ENCODE results near the gene SLC25A42.

The SLC25A42 gene

DNA sequence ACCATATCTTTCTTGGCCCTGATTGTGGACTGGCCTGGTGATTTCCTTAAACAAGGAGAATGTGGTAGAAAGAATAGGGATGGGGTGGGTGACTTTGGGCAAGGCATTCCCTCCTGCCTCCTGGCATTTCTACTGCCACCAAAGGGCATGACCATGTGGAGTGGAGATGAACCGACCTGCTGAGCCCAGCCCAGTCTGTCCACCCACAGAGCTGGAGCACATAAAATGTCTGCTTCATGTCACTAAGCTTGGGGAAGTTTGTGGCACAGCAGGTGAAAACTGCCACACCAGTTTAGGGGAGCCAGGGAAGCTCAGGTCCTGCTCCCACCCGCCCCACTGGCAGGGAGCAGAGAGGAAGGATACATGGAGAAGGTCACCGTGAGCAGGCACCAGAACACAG is 68.2 kb downstream of the SLC25A42 start:
- Histone ChIP-seq H3K27ac (ENCODE audit: low read length) (no peak overlapping the region), H3K9me3 (replicated peaks; ENCODE audit: insufficient read depth, low read length) (no peaks in the 10 kb centered on the region), H3K79me2 (ENCODE audit: low read length) (peaks cover 1% of the 10 kb centered on the region), H3K4me3 (ENCODE audit: low read length) (no peak overlapping the region), H3K27me3 (replicated peaks; ENCODE audit: insufficient read depth, low read length) (no peaks in the 10 kb centered on the region), H3K9ac (ENCODE audit: low read length) (no peak overlapping the region), H4K20me1 (ENCODE audit: insufficient read depth, low read length) (no peaks in the 10 kb centered on the region), H3K4me2 (ENCODE audit: low read depth, low read length) (no peak overlapping the region), H3F3A (ENCODE audit: insufficient read depth, low read length) (no peaks in the 10 kb centered on the region), H3K4me1 (ENCODE audit: low read length) (no peaks in the 10 kb centered on the region), H3K9me2 (replicated peaks; ENCODE audit: insufficient read depth, low read length) (no peaks in the 10 kb centered on the region), H3K36me3 (replicated peaks; ENCODE audit: insufficient read depth, low read length) (no peaks in the 10 kb centered on the region), H2AFZ (ENCODE audit: low read length) (no peak overlapping the region)
- DNase-seq = no peak
- TF ChIP-seq EZH2 (optimal IDR thresholded peaks at IDR 0.05; ENCODE audit: low read depth, low read length) = no peak
- TF ChIP-seq, protein P1, sequence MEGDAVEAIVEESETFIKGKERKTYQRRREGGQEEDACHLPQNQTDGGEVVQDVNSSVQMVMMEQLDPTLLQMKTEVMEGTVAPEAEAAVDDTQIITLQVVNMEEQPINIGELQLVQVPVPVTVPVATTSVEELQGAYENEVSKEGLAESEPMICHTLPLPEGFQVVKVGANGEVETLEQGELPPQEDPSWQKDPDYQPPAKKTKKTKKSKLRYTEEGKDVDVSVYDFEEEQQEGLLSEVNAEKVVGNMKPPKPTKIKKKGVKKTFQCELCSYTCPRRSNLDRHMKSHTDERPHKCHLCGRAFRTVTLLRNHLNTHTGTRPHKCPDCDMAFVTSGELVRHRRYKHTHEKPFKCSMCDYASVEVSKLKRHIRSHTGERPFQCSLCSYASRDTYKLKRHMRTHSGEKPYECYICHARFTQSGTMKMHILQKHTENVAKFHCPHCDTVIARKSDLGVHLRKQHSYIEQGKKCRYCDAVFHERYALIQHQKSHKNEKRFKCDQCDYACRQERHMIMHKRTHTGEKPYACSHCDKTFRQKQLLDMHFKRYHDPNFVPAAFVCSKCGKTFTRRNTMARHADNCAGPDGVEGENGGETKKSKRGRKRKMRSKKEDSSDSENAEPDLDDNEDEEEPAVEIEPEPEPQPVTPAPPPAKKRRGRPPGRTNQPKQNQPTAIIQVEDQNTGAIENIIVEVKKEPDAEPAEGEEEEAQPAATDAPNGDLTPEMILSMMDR (IDR thresholded peaks at IDR 0.05; ENCODE audit: low read length) = no peak
- TF ChIP-seq EZH2phosphoT487 (IDR thresholded peaks at IDR 0.05; ENCODE audit: low read length) = no peak

DNA sequence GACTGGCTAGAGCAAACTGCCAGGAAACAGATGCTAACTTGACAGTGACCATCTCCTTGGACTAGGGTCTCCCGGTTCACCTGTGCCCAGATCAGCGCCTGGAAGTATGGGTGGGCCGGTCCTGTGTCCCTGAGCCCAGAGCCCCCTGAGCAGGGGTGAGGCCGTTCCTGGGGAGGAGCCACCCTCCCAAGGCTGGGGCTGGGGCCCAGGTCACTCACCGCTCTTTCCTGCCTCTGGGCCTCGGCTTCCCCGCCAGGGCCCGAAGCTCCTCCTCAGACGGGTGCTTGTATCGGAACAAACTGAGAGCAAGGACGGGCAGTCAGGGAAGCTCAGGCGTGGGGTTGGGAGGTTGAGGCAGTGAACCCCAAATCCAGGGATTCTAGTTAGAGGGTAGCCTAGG is 69.1 kb downstream of the SLC25A42 start:
- Histone ChIP-seq H3K9ac (ENCODE audit: low read length) (no peak overlapping the region), H3K4me1 (ENCODE audit: low read length) (peaks cover 5% of the 10 kb centered on the region)
- no peak for DNase-seq

DNA sequence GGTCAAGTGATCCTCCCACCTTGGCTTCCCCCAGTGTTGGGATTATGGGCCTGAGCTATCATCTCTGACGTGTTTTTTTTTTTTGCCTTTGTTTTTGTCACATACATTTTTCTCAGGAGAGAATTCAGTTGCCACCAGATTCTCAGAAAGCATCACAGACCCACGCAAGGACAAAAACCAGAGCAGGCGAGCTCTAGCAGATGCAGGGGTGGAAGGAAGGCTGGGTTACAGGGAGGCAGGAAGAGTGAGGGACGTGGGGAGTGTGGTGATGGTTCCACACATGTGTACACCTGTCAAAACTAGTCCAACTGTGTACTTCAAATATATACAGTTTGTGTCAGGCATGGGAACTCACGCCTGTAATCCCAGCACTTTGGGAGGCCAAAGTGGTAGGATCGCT is 70.2 kb downstream of the SLC25A42 start:
- no peak for DNase-seq
- no peak for TF ChIP-seq EZH2phosphoT487 (IDR thresholded peaks at IDR 0.05; ENCODE audit: low read length)
- TF ChIP-seq EZH2 (optimal IDR thresholded peaks at IDR 0.05; ENCODE audit: low read depth, low read length) = no peak
- TF ChIP-seq, protein P1 (IDR thresholded peaks at IDR 0.05; ENCODE audit: low read length) = no peak
- Histone ChIP-seq H3K9ac (ENCODE audit: low read length) (no peak overlapping the region), H3K27me3 (replicated peaks; ENCODE audit: insufficient read depth, low read length) (no peaks in the 10 kb centered on the region), H3K4me3 (ENCODE audit: low read length) (no peak overlapping the region), H2AFZ (ENCODE audit: low read length) (no peak overlapping the region), H3F3A (ENCODE audit: insufficient read depth, low read length) (no peaks in the 10 kb centered on the region), H3K9me2 (replicated peaks; ENCODE audit: insufficient read depth, low read length) (no peaks in the 10 kb centered on the region), H3K9me3 (replicated peaks; ENCODE audit: insufficient read depth, low read length) (no peaks in the 10 kb centered on the region), H4K20me1 (ENCODE audit: insufficient read depth, low read length) (no peaks in the 10 kb centered on the region), H3K27ac (ENCODE audit: low read length) (no peak overlapping the region), H3K4me2 (ENCODE audit: low read depth, low read length) (no peak overlapping the region), H3K79me2 (ENCODE audit: low read length) (peaks cover 11% of the 10 kb centered on the region), H3K36me3 (replicated peaks; ENCODE audit: insufficient read depth, low read length) (no peaks in the 10 kb centered on the region), H3K4me1 (ENCODE audit: low read length) (peaks cover 5% of the 10 kb centered on the region)

More for the DNA sequence above, 69.1 kb downstream of the SLC25A42 start:
- Histone ChIP-seq H3K4me3 (ENCODE audit: low read length) (no peak overlapping the region), H3F3A (ENCODE audit: insufficient read depth, low read length) (no peaks in the 10 kb centered on the region), H3K36me3 (replicated peaks; ENCODE audit: insufficient read depth, low read length) (no peaks in the 10 kb centered on the region), H4K20me1 (ENCODE audit: insufficient read depth, low read length) (no peaks in the 10 kb centered on the region), H3K9me3 (replicated peaks; ENCODE audit: insufficient read depth, low read length) (no peaks in the 10 kb centered on the region), H2AFZ (ENCODE audit: low read length) (no peak overlapping the region), H3K27me3 (replicated peaks; ENCODE audit: insufficient read depth, low read length) (no peaks in the 10 kb centered on the region), H3K79me2 (ENCODE audit: low read length) (peaks cover 11% of the 10 kb centered on the region), H3K4me2 (ENCODE audit: low read depth, low read length) (no peak overlapping the region), H3K9me2 (replicated peaks; ENCODE audit: insufficient read depth, low read length) (no peaks in the 10 kb centered on the region), H3K27ac (ENCODE audit: low read length) (no peak overlapping the region)
- TF ChIP-seq, protein P1 (IDR thresholded peaks at IDR 0.05; ENCODE audit: low read length) = no peak
- TF ChIP-seq EZH2 (optimal IDR thresholded peaks at IDR 0.05; ENCODE audit: low read depth, low read length) (no peak), EZH2phosphoT487 (IDR thresholded peaks at IDR 0.05; ENCODE audit: low read length) (no peak)
